ENCODE measurements around the gene DAD1. TPM values are rescaled to one million over a fixed set of nuclear protein-coding genes. Genes with fewer than 3 reads are reported as not detected.

Gene DAD1
- total and polyA plus RNA-seq, 3 experiments from 2014 or later: 329 to 622 (median 353) TPM

DNA sequence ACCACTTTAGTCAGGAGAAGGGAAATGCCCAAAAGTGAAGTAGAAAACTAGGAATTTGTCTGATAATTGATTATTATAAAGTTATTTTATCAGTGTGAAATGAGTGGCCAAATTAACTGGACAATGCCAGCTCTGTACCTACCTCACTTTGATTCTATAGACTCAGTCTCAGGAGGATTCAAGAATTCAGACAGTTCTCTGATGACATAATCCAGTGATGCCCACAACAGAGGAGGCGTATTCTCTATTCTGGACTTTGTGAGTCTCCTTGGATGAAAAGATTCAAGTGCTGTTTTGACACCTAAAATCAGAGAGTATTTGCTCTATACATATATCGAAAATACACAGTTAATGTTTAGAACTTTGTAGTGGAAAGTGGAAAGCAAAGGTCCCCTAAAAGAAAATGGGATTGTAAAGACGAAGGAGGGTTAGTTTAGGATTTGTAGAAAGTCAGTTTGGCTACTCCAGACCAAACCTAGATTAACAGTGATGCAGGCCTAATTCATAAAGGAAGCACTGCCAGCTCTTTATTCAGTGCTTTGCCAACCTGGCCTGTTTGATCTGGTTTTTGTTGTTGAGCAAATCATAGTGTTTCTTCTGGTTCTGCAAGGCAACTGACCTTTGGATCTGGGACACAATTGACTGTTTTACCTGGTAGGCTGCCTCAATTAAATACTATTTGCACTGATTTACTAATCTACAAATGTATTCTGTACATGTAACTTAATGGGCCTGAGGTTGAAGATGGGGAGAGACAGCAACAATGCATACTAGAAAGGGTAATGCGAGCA, 67.4 kb downstream of the DAD1 start:
- no peaks in the 10 kb centered on the region for H3K9me3 ChIP-seq (ENCODE audit: low read length)
- POLR2A ChIA-PET: interaction anchor here (0.6 to 18.8 kb wide), 9 partner anchors 8 to 798 kb away, joined by 3 to 285 read pairs (median 4); no protein-coding TSS in a partner anchor
- H3K36me3 ChIP-seq (ENCODE audit: insufficient read depth, low read length): peaks cover 25% of the 10 kb centered on the region
- H3K4me1 Mint-ChIP-seq: peaks cover 91 to 100% (median 97%) of the 10 kb centered on the region in 3 donors
- H3K9me3 Mint-ChIP-seq: no peaks in the 10 kb centered on the region
- peak overlapping the region; percentile 91 to 98 (median 96) for H3K27ac Mint-ChIP-seq
- no peak overlapping the region for H3K27ac ChIP-seq (ENCODE audit: low read depth, low read length)
- H3K36me3 Mint-ChIP-seq: peaks cover 54 to 99% (median 66%) of the 10 kb centered on the region in 3 donors
- DNase-seq: no peak
- H3K4me1 ChIP-seq (ENCODE audit: insufficient read depth, low read length): peaks cover 100% of the 10 kb centered on the region
- H3K4me3 ChIP-seq (ENCODE audit: low read length): peak overlapping the region; percentile 69
- H3K27me3 ChIP-seq (ENCODE audit: insufficient read depth, low read length, poor library complexity, severe bottlenecking): no peaks in the 10 kb centered on the region
- H3K4me3 Mint-ChIP-seq: peak overlapping the region; percentile 88 to 95 (median 90)
- H3K27me3 Mint-ChIP-seq: no peaks in the 10 kb centered on the region
- CTCF ChIA-PET: interaction anchor here (1.0 to 1.4 kb wide), 5 partner anchors 11 to 49 kb away, joined by 3 to 6 read pairs (median 3); no protein-coding TSS in a partner anchor

DNA sequence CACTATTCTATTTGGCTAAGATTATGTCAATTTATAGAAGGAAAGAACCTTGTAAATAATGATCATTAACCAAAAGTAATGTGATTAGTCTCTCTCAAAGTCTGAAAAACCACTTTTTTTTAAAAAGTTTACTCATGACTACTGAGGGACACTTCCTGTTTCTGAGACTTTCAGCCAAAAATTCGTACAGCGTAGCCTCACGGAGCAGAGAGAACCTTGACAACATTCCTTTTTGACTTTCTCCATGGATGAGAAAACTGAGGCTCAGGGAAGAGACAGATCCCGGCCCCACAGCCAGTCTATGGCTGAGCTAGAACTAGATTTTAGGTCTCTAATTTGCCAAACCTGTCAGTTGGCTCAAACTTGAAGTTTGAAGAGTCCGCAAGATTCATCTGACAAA, 68.2 kb downstream of the DAD1 start:
- DNase-seq: no peak
- peaks cover 57 to 98% (median 60%) of the 10 kb centered on the region in 3 donors for H3K36me3 Mint-ChIP-seq
- H3K4me1 ChIP-seq (ENCODE audit: insufficient read depth, low read length): peaks cover 100% of the 10 kb centered on the region
- POLR2A ChIA-PET: interaction anchor here (0.6 to 18.8 kb wide), 5 partner anchors 9 to 797 kb away, joined by 3 to 285 read pairs (median 33); no protein-coding TSS in a partner anchor
- peak overlapping the region; percentile 88 to 95 (median 90) for H3K4me3 Mint-ChIP-seq
- H3K36me3 ChIP-seq (ENCODE audit: insufficient read depth, low read length): peaks cover 32% of the 10 kb centered on the region
- no peaks in the 10 kb centered on the region for H3K9me3 Mint-ChIP-seq
- peak overlapping the region; percentile 69 for H3K4me3 ChIP-seq (ENCODE audit: low read length)
- H3K27me3 Mint-ChIP-seq: no peaks in the 10 kb centered on the region
- no peaks in the 10 kb centered on the region for H3K27me3 ChIP-seq (ENCODE audit: insufficient read depth, low read length, poor library complexity, severe bottlenecking)
- H3K27ac ChIP-seq (ENCODE audit: low read depth, low read length): peak overlapping the region; percentile 38
- peaks cover 92 to 100% (median 98%) of the 10 kb centered on the region in 3 donors for H3K4me1 Mint-ChIP-seq
- CTCF ChIA-PET: interaction anchor here (1.3 to 2.8 kb wide), 3 partner anchors 17 to 49 kb away, joined by 3 to 14 read pairs (median 4); no protein-coding TSS in a partner anchor
- peak overlapping the region; percentile 90 to 98 (median 96) for H3K27ac Mint-ChIP-seq
- no peaks in the 10 kb centered on the region for H3K9me3 ChIP-seq (ENCODE audit: low read length)

DNA sequence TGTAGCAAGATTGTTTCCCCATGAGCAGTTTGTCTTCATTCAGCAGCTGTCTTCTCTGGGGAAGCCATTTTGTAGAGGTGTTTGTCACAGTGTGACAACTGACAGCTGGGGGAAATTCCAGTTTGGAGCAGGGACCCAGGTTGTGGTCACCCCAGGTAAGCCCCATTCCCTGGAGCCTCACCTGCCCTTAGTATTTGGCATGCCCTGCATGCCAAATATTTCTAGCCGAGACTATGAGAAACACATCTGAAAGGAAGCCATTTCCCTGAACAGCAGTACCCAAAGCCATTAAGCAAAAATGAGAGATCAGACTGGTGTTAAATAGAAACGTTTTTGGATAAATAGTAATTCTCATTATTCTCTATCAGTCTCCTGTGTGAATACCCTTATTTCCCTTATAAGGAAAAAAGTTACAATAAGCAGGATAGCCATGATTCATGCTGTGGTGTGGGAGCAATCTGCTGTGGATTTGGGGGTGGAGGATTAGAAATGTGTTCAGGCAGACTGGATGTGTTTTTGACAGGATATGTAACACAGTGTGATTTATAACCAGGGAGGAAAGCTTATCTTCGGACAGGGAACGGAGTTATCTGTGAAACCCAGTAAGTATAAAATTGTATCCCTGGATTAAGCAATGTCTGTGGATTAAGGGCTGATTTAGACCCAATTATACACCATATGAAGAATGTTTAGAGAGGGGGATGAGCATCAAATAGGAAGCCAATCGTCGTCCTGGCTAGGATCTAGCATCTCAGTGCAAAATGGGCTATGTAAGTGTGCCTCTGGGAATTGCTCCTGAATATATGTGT, 68.9 kb downstream of the DAD1 start:
- CTCF ChIA-PET: interaction anchor here (0.9 to 3.8 kb wide), 7 partner anchors 8 to 879 kb away, joined by 3 to 26 read pairs (median 5); no protein-coding TSS in a partner anchor
- Mint-ChIP-seq H3K4me3 (peak overlapping the region; percentile 88 to 95 (median 90)), H3K27ac (peak overlapping the region; percentile 90 to 98 (median 96)), H3K9me3 (no peaks in the 10 kb centered on the region), H3K4me1 (peaks cover 90 to 100% (median 98%) of the 10 kb centered on the region in 3 donors), H3K36me3 (peaks cover 52 to 98% (median 61%) of the 10 kb centered on the region in 3 donors), H3K27me3 (no peaks in the 10 kb centered on the region)
- DNase-seq: peak in 1 of 5 donors; percentile 43
- peak overlapping the region; percentile 38 for H3K27ac ChIP-seq (ENCODE audit: low read depth, low read length)
- peaks cover 100% of the 10 kb centered on the region for H3K4me1 ChIP-seq (ENCODE audit: insufficient read depth, low read length)
- POLR2A ChIA-PET: interaction anchor here (0.7 to 18.8 kb wide), 6 partner anchors 9 to 50 kb away, joined by 3 to 285 read pairs (median 23); no protein-coding TSS in a partner anchor
- H3K36me3 ChIP-seq (ENCODE audit: insufficient read depth, low read length): peaks cover 32% of the 10 kb centered on the region
- H3K9me3 ChIP-seq (ENCODE audit: low read length): no peaks in the 10 kb centered on the region
- no peaks in the 10 kb centered on the region for H3K27me3 ChIP-seq (ENCODE audit: insufficient read depth, low read length, poor library complexity, severe bottlenecking)
- peak overlapping the region; percentile 69 for H3K4me3 ChIP-seq (ENCODE audit: low read length)

DNA sequence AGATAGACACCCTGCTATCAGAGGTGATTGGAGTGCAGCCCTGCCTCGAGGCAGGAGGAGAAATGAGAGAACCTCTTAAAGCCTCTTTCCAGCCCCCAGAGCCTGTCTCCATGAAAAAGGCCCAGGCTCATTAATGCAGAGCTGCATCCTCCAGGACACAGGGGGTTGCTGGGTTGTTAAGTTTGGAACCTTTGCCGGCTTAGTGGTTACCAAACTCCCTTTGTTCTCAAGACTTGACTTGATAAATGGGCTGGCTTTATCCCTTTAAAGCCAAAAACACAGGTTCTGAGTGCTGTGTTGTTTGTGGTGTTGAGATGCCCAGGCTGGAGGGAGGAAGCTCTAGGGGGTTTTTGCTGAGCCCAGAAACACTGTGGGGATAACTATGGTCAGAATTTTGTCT, 71.0 kb downstream of the DAD1 start:
- ChIA-PET POLR2A (interaction anchor here (0.6 to 18.8 kb wide), 8 partner anchors 11 to 654 kb away, joined by 3 to 285 read pairs (median 10); no protein-coding TSS in a partner anchor), CTCF (interaction anchor here (1.0 to 3.8 kb wide), 5 partner anchors 11 to 52 kb away, joined by 3 to 26 read pairs (median 5); no protein-coding TSS in a partner anchor)
- Histone ChIP-seq H3K4me1 (ENCODE audit: insufficient read depth, low read length) (peaks cover 97% of the 10 kb centered on the region), H3K4me3 (ENCODE audit: low read length) (peak overlapping the region; percentile 44), H3K27me3 (ENCODE audit: insufficient read depth, low read length, poor library complexity, severe bottlenecking) (no peaks in the 10 kb centered on the region), H3K36me3 (ENCODE audit: insufficient read depth, low read length) (peaks cover 39% of the 10 kb centered on the region), H3K9me3 (ENCODE audit: low read length) (no peaks in the 10 kb centered on the region), H3K27ac (ENCODE audit: low read depth, low read length) (peak overlapping the region; percentile 36)
- no peaks in the 10 kb centered on the region for H3K27me3 Mint-ChIP-seq
- H3K27ac Mint-ChIP-seq: peak overlapping the region; percentile 90 to 98 (median 96)
- H3K36me3 Mint-ChIP-seq: peaks cover 43 to 94% (median 69%) of the 10 kb centered on the region in 3 donors
- H3K4me3 Mint-ChIP-seq: peak overlapping the region; percentile 88 to 95 (median 90)
- H3K4me1 Mint-ChIP-seq: peaks cover 82 to 93% (median 91%) of the 10 kb centered on the region in 3 donors
- no peaks in the 10 kb centered on the region for H3K9me3 Mint-ChIP-seq
- DNase-seq: no peak

DNA sequence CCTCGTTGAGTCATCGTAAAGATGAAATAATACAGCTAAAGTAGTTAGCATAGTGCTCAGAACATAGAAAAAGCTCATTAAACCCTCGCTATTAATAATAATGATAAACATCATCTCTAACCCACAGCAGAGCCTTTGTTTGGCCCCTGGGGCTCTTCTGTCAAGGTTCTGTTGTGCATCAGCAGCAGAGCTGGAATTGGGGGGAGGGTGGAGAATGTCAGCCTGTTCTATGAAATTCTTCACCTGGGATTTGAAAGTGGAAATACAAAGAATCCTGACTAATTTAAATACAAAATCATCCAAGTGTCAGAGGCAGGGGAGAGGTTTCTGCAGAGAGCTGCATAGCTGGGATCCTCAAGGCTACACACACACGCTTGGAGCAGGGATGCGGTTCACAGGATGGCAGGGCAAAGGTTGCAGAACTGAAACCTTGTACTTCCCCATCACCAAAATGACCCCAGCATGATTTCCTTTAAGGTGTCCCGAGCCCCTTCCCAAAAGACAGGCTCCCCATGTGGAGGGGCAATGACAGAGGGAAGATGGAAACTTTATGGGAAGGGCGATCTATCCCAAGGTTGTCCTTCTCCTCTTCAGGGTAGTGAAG, 71.8 kb downstream of the DAD1 start:
- peaks cover 48 to 93% (median 66%) of the 10 kb centered on the region in 3 donors for H3K36me3 Mint-ChIP-seq
- no peaks in the 10 kb centered on the region for H3K9me3 ChIP-seq (ENCODE audit: low read length)
- CTCF ChIA-PET: interaction anchor here (0.7 to 3.8 kb wide), 8 partner anchors 10 to 520 kb away, joined by 3 to 26 read pairs (median 4); no protein-coding TSS in a partner anchor
- no peaks in the 10 kb centered on the region for H3K27me3 Mint-ChIP-seq
- peaks cover 39% of the 10 kb centered on the region for H3K36me3 ChIP-seq (ENCODE audit: insufficient read depth, low read length)
- H3K4me3 Mint-ChIP-seq: peak overlapping the region; percentile 88 to 95 (median 90)
- H3K4me1 Mint-ChIP-seq: peaks cover 82 to 92% (median 88%) of the 10 kb centered on the region in 3 donors
- peak overlapping the region; percentile 90 to 98 (median 96) for H3K27ac Mint-ChIP-seq
- DNase-seq: no peak
- peak overlapping the region; percentile 44 for H3K4me3 ChIP-seq (ENCODE audit: low read length)
- H3K4me1 ChIP-seq (ENCODE audit: insufficient read depth, low read length): peaks cover 97% of the 10 kb centered on the region
- no peaks in the 10 kb centered on the region for H3K9me3 Mint-ChIP-seq
- H3K27ac ChIP-seq (ENCODE audit: low read depth, low read length): no peak overlapping the region
- POLR2A ChIA-PET: interaction anchor here (1.0 to 18.8 kb wide), 7 partner anchors 11 to 874 kb away, joined by 3 to 285 read pairs (median 13); no protein-coding TSS in a partner anchor
- H3K27me3 ChIP-seq (ENCODE audit: insufficient read depth, low read length, poor library complexity, severe bottlenecking): no peaks in the 10 kb centered on the region

DNA sequence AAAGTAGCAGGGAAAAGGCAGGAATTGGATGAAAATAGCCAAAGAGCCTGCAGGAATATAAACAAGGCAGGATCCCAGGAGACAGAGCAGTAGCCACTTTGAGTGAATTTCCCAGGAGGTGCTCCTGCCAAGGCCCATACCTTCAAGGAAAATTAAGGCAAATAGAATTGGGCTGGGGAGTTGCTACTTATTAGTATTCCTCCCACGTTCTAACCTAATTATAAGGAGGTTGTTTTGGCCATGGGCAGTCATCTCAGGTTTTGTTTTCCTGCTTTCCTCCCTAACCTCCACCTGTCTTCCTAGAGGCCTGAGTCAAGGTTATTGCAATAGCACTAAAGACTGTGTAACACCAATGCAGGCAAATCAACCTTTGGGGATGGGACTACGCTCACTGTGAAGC, 73.1 kb downstream of the DAD1 start:
- H3K27me3 Mint-ChIP-seq: no peaks in the 10 kb centered on the region
- Histone ChIP-seq H3K27me3 (ENCODE audit: insufficient read depth, low read length, poor library complexity, severe bottlenecking) (no peaks in the 10 kb centered on the region), H3K36me3 (ENCODE audit: insufficient read depth, low read length) (peaks cover 37% of the 10 kb centered on the region), H3K4me3 (ENCODE audit: low read length) (peak overlapping the region; percentile 44), H3K27ac (ENCODE audit: low read depth, low read length) (peak overlapping the region; percentile 44), H3K9me3 (ENCODE audit: low read length) (no peaks in the 10 kb centered on the region), H3K4me1 (ENCODE audit: insufficient read depth, low read length) (peaks cover 97% of the 10 kb centered on the region)
- H3K36me3 Mint-ChIP-seq: peaks cover 43 to 90% (median 59%) of the 10 kb centered on the region in 3 donors
- H3K27ac Mint-ChIP-seq: peak overlapping the region; percentile 90 to 98 (median 96)
- DNase-seq: no peak
- ChIA-PET POLR2A (interaction anchor here (1.8 to 18.8 kb wide), 5 partner anchors 9 to 54 kb away, joined by 6 to 285 read pairs (median 33); no protein-coding TSS in a partner anchor), CTCF (interaction anchor here (1.2 to 1.8 kb wide), 4 partner anchors 9 to 37 kb away, joined by 3 to 7 read pairs (median 5); no protein-coding TSS in a partner anchor)
- H3K4me3 Mint-ChIP-seq: peak overlapping the region; percentile 88 to 95 (median 90)
- H3K9me3 Mint-ChIP-seq: no peaks in the 10 kb centered on the region
- peaks cover 81 to 92% (median 87%) of the 10 kb centered on the region in 3 donors for H3K4me1 Mint-ChIP-seq
